Measurements from ENCODE around the gene CDCP2. TPM values are rescaled to one million over a fixed set of nuclear protein-coding genes. Genes with fewer than 3 reads are reported as not detected.
"Not testable (repeated sequence)": the region's sequence is repeated elsewhere in the genome, so short reads cannot be mapped to it uniquely, and the experiment has no call there.

CDCP2 gene
- total RNA-seq, 1 donor from 2014 or later, result not detected

DNA sequence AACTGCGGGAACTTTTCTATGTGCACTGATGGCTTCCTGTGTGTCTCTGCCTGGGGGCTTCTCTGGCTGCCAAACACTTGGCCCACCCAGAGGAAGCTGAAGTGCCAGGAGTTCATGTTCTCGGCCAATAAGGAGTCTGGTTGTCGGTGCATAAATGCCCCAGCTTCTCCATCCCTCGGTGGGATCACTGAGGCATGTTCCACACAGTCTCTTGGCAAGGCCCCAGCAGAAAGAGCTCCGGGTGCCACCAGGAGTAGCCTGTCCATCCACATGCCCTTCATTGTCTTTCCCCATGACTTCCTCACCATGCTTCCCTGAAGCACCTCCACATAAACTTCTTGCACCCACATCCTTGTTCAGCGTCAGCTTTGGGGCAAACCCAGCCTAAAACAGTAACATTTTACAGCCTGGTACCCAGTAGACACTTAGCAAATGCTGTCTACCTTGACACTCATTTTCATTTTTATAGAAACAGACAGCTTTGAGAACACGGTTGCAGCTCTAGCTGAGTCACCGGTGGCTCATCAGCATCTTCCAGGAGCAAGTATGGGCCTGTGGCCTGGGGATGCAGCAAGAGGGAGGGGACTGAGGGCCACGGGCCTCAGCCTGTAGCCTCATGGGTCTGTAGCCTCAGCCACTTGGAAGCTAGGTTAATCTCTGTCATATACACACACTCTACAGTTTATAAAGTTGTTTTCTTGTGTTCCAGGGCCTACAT is 14.8 kb upstream of the CDCP2 start:
- FAIRE-seq, result peak; percentile 73
- no peaks in the 10 kb centered on the region for H3K27me3 ChIP-seq (ENCODE audit: control insufficient read depth, insufficient read depth, low read length)
- H3K36me3 ChIP-seq (ENCODE audit: control insufficient read depth, insufficient read depth, low read length), result no peaks in the 10 kb centered on the region
- peak; percentile 95 for DNase-seq (ENCODE audit: low read depth)
- TF ChIP-seq, protein P1, sequence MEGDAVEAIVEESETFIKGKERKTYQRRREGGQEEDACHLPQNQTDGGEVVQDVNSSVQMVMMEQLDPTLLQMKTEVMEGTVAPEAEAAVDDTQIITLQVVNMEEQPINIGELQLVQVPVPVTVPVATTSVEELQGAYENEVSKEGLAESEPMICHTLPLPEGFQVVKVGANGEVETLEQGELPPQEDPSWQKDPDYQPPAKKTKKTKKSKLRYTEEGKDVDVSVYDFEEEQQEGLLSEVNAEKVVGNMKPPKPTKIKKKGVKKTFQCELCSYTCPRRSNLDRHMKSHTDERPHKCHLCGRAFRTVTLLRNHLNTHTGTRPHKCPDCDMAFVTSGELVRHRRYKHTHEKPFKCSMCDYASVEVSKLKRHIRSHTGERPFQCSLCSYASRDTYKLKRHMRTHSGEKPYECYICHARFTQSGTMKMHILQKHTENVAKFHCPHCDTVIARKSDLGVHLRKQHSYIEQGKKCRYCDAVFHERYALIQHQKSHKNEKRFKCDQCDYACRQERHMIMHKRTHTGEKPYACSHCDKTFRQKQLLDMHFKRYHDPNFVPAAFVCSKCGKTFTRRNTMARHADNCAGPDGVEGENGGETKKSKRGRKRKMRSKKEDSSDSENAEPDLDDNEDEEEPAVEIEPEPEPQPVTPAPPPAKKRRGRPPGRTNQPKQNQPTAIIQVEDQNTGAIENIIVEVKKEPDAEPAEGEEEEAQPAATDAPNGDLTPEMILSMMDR (IDR thresholded peaks at IDR 0.05; ENCODE audit: insufficient read depth, low read length, severe bottlenecking), result no peak
- no peak overlapping the region for H3K4me3 ChIP-seq (ENCODE audit: low read depth, low read length)

DNA sequence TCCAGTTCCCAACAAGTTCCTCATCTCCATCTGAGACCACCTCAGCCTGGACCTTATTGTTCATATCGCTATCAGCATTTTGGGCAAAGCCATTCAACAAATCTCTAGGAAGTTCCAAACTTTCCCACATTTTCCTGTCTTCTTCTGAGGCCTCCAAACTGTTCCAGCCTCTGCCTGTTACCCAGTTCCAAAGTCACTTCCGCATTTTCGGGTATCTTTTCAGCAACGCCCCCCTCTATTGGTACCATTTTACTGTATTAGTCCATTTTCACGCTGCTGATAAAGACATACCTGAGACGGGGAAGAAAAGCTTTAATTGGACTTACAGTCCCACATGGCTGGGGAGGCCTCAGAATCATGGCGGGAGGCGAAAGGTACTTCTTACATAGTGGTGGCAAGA is 13.6 kb upstream of the CDCP2 start:
- FAIRE-seq; DNase-seq (ENCODE audit: low read depth): not testable (repeated sequence)

DNA sequence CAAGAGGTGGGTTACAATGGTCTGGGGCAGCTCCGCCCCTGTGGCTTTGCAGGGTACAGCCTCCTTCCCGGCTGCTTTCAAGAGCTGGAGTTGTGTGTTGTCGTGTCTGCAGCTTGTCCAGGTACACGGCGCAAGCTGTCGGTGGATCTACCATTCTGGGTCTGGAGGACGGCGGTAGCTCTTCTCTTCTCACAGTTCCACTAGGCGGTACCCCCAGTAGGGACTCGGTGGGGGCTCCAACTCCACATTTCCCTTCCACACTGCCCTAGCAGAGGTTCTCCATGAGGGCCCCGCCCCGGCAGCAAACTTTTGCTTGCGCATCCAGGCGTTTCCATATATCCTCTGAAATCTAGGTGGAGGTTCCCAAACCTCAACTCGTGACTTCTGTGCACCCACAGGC is 12.3 kb upstream of the CDCP2 start:
- TF ChIP-seq, protein P1 (IDR thresholded peaks at IDR 0.05; ENCODE audit: insufficient read depth, low read length, severe bottlenecking), result no peak

More for the DNA sequence above, 13.6 kb upstream of the CDCP2 start:
- not testable (repeated sequence) for H3K27me3 ChIP-seq (ENCODE audit: control insufficient read depth, insufficient read depth, low read length); H3K36me3 ChIP-seq (ENCODE audit: control insufficient read depth, insufficient read depth, low read length); H3K4me3 ChIP-seq (ENCODE audit: low read depth, low read length)

DNA sequence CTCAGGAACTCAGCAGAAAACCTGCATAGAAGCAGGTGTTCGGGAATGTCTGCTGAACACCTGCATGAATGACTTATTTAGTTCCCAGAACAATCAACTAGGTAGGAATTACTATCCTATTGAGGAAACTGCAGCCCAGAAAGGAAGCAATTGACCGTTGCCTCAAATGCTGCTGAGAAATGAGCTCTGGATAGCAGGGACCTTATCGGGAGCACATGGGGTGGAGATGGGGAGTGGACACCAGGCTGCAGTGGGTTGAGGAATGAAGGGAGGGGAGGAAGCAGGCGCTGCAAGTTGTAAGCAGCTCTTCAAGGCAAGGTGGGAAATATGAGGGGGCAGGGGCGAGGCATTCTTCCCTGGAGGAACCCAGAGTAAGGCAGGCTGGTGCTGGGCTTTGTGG is 10.8 kb upstream of the CDCP2 start:
- DNase-seq (ENCODE audit: low read depth) (no peak), FAIRE-seq (no peak)
- Histone ChIP-seq H3K27me3 (ENCODE audit: control insufficient read depth, insufficient read depth, low read length) (peaks cover 2% of the 10 kb centered on the region), H3K36me3 (ENCODE audit: control insufficient read depth, insufficient read depth, low read length) (no peaks in the 10 kb centered on the region), H3K4me3 (ENCODE audit: low read depth, low read length) (no peak overlapping the region)
- TF ChIP-seq, protein P1 (IDR thresholded peaks at IDR 0.05; ENCODE audit: insufficient read depth, low read length, severe bottlenecking), result no peak

More for the DNA sequence above, 12.3 kb upstream of the CDCP2 start:
- peaks cover 1% of the 10 kb centered on the region for H3K27me3 ChIP-seq (ENCODE audit: control insufficient read depth, insufficient read depth, low read length)
- H3K4me3 ChIP-seq (ENCODE audit: low read depth, low read length), result no peak overlapping the region
- no peaks in the 10 kb centered on the region for H3K36me3 ChIP-seq (ENCODE audit: control insufficient read depth, insufficient read depth, low read length)
- no peak for FAIRE-seq
- DNase-seq (ENCODE audit: low read depth), result no peak

DNA sequence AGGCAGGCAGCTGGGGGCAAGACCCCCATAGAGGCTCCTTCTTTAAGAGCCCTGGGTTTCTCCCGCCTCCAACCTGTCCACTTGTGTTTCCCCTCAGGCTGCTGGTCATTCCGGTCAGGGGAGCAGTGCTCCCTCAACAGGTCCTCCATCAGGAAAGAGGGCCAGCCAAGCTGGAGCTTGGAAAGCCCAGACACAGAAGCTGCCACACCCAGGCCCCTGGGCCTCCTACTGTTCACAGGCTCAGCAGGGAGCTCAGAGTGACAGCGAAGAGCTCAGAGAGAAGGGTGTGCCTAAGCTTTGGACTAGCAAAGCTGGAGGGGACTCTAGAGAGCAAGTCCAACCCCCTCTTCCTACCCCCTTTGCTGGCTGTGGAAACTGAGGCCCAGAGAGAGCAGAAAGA is 10.3 kb upstream of the CDCP2 start:
- TF ChIP-seq, protein P1 (IDR thresholded peaks at IDR 0.05; ENCODE audit: insufficient read depth, low read length, severe bottlenecking), result no peak
- no peak for DNase-seq (ENCODE audit: low read depth)
- Histone ChIP-seq H3K27me3 (ENCODE audit: control insufficient read depth, insufficient read depth, low read length) (peaks cover 2% of the 10 kb centered on the region), H3K4me3 (ENCODE audit: low read depth, low read length) (no peak overlapping the region), H3K36me3 (ENCODE audit: control insufficient read depth, insufficient read depth, low read length) (no peaks in the 10 kb centered on the region)
- FAIRE-seq, result no peak

DNA sequence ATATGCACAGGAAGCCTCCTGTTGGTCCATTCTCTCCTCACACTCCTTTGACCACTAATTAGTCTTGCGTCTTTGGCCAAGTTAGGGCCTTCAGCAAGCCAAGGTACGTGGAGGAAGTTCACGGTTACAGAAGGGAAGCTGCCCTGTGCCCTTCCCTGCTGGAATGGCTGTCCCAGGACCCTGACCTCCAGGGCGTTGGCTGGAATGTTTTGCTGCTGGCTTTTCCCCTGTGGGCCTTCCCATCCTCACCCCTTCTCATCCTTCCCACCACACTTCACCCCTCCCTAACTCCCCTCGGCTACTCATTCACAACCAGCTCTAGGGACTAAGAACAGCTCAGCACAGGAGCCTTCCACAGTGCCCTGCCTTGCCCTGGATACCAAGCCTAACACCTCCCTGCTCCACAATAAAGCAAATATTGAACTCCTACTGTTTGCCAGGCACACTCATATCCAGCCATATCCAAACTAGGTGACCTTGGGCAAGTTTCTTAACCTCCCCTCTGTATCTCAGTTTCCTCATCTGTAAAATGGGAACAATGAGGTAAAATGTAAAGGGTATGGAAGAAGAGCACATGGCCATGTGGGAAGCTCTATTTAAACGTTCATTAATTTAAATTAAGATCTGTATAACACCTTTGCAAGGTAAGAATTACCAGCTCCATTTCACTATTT is 8.8 kb upstream of the CDCP2 start:
- DNase-seq (ENCODE audit: low read depth) (no peak), FAIRE-seq (peak; percentile 55)
- Histone ChIP-seq H3K27me3 (ENCODE audit: control insufficient read depth, insufficient read depth, low read length) (peaks cover 2% of the 10 kb centered on the region), H3K36me3 (ENCODE audit: control insufficient read depth, insufficient read depth, low read length) (no peaks in the 10 kb centered on the region), H3K4me3 (ENCODE audit: low read depth, low read length) (no peak overlapping the region)
- TF ChIP-seq, protein P1 (IDR thresholded peaks at IDR 0.05; ENCODE audit: insufficient read depth, low read length, severe bottlenecking), result no peak

All from bronchial epithelial cell (primary cell).